Fibroblast of villous mesenchyme (primary cell): ENCODE data around the gene LUZP2. TPM values are rescaled to one million over a fixed set of nuclear protein-coding genes. Genes with fewer than 3 reads are reported as not detected.

Experiments
- DNase-seq: peaks from one replicate; pipeline ENCODE4 v3.0.0-alpha.2; 2010; ENCODE audit warnings: low read depth
- H3K4me3 ChIP-seq: 2 replicates; pipeline ENCODE4 v1.5.1; 2011; ENCODE audit warnings: low read depth, mild to moderate bottlenecking, low read length
- CTCF ChIP-seq: IDR thresholded peaks from 2 replicates; pipeline ENCODE4 v1.5.1; 2012; ENCODE audit warnings: low read depth, mild to moderate bottlenecking, low read length; ENCODE audit not compliant: insufficient read depth
- total RNA-seq: library from RNA; depleted of rRNA; stranded (reverse); fragments of >200 nt; gene quantifications from 2 replicates; pipeline ENCODE4 v1.2.3, GENCODE V29; 2012

Gene LUZP2
- total RNA-seq, 1 donor = under 0.01 TPM

GRCh38 chr11:24805671-24806070 lies 308.8 kb downstream of the LUZP2 start:
- H3K4me3 ChIP-seq = no peak overlapping the region
- no peak for TF ChIP-seq CTCF
- DNase-seq = no peak

- no peak for DNase-seq
- no peak for TF ChIP-seq CTCF
Observed at GRCh38 chr11:24808173-24808572, 311.3 kb downstream of the LUZP2 start.

GRCh38 chr11:24819006-24819405 lies 322.2 kb downstream of the LUZP2 start:
- DNase-seq = no peak
- H3K4me3 ChIP-seq = no peak overlapping the region
- TF ChIP-seq CTCF = no peak

More at GRCh38 chr11:24808173-24808572, 311.3 kb downstream of the LUZP2 start:
- H3K4me3 ChIP-seq = no peak overlapping the region

GRCh38 chr11:24819863-24820434 lies 323.1 kb downstream of the LUZP2 start:
- no peak overlapping the region for H3K4me3 ChIP-seq
- TF ChIP-seq CTCF = no peak
- no peak for DNase-seq

GRCh38 chr11:24820541-24820940 lies 323.7 kb downstream of the LUZP2 start:
- H3K4me3 ChIP-seq = no peak overlapping the region
- DNase-seq = no peak
- no peak for TF ChIP-seq CTCF

- no peak overlapping the region for H3K4me3 ChIP-seq
- DNase-seq = no peak
- TF ChIP-seq CTCF = no peak
Observed at GRCh38 chr11:24828938-24829605, 332.2 kb downstream of the LUZP2 start.
